ENCODE data around the gene CNTNAP2.

Gene CNTNAP2

DNA sequence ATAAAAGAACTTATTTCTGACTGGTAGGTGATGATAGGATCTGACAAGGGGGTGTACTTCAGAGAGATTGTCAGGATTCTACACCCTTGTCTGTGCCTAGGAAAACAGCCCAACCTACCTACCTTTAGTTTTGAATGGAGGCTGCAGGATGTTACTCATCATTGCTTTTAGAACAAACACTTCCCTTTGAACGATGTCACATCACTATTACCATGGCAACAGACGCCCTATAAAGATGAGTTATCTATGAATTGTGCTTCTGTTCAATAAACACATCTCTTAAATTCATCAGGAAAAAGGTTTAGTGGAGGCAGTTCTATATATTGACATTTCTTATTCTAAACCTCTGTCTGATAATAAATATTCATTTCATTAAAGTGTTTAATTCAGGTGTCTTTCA, 362.4 kb downstream of the CNTNAP2 start (continued):
- no peak for TF ChIP-seq ZNF423 (tag by site-specific recombination; IDR thresholded peaks at IDR 0.05)
- TF ChIP-seq ZNF341 (tag by site-specific recombination; IDR thresholded peaks at IDR 0.05; ENCODE audit: low read depth), result no peak
- no peak for TF ChIP-seq ZBTB21 (tag by site-specific recombination; IDR thresholded peaks at IDR 0.05)
- TF ChIP-seq KLF1 (tag by site-specific recombination; IDR thresholded peaks at IDR 0.05), result no peak

DNA sequence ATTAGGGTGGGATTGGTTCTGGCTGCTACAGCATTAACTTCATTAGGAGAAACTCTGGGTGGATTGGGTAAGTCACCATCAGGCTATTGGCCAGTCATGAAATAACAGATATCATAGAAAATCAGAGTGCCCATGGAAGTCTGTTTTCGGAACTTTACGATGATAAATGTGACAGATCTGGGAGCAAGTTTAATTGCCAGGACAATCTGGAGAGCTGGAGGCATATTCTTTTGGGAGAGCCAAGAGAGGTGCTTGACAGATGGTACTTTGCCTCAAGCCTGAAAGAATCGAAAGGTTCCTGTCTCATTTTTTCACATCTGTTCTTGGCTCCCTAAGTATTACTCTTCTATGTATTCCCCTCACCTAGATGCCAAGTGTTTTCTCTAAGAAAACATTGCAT, 369.9 kb downstream of the CNTNAP2 start:
- ChIA-PET POLR2A (no interaction called here), CTCF (no interaction called here)
- H3K9me3 ChIP-seq (ENCODE audit: control insufficient read depth, insufficient read depth, low read depth, low read length), result no peaks in the 10 kb centered on the region
- no peak overlapping the region for H3K4me3 ChIP-seq (ENCODE audit: low read depth, low read length)
- TF ChIP-seq ZSCAN23 (tag by site-specific recombination; IDR thresholded peaks at IDR 0.05), result no peak
- H3K4me1 ChIP-seq (ENCODE audit: control insufficient read depth, insufficient read depth, low read length), result no peaks in the 10 kb centered on the region
- H3K36me3 ChIP-seq (ENCODE audit: control insufficient read depth in 2 of 2, insufficient read depth in 1 of 2, low read length in 2 of 2), result no peaks in the 10 kb centered on the region
- H3K27ac ChIP-seq (ENCODE audit: extremely low read depth, low read depth, low read length), result no peak overlapping the region

DNA sequence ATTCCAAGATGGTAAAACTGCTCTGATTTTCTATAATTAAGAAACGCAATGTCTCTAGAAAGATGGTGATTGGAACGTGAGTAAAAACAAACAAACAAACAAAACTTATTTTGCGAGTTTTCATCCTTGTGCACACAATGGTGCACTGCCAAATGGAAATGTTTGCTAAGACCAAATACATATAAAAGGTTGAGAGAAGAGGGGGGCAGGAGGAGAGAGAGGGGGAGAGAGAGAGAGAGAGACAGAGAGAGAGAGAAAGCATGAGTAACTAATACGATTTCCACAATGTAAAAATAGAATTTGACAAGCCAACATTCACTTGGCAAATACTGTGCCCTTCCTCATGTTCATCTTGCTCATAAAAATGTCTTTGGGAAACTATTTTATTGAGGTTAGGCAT, 375.4 kb downstream of the CNTNAP2 start:
- no peak overlapping the region for H3K4me3 ChIP-seq (ENCODE audit: low read depth, low read length)
- H3K4me1 ChIP-seq (ENCODE audit: control insufficient read depth, insufficient read depth, low read length), result no peaks in the 10 kb centered on the region
- H3K27ac ChIP-seq (ENCODE audit: extremely low read depth, low read depth, low read length), result no peak overlapping the region
- no peaks in the 10 kb centered on the region for H3K9me3 ChIP-seq (ENCODE audit: control insufficient read depth, insufficient read depth, low read depth, low read length)
- no peaks in the 10 kb centered on the region for H3K36me3 ChIP-seq (ENCODE audit: control insufficient read depth in 2 of 2, insufficient read depth in 1 of 2, low read length in 2 of 2)
- TF ChIP-seq, protein P1, sequence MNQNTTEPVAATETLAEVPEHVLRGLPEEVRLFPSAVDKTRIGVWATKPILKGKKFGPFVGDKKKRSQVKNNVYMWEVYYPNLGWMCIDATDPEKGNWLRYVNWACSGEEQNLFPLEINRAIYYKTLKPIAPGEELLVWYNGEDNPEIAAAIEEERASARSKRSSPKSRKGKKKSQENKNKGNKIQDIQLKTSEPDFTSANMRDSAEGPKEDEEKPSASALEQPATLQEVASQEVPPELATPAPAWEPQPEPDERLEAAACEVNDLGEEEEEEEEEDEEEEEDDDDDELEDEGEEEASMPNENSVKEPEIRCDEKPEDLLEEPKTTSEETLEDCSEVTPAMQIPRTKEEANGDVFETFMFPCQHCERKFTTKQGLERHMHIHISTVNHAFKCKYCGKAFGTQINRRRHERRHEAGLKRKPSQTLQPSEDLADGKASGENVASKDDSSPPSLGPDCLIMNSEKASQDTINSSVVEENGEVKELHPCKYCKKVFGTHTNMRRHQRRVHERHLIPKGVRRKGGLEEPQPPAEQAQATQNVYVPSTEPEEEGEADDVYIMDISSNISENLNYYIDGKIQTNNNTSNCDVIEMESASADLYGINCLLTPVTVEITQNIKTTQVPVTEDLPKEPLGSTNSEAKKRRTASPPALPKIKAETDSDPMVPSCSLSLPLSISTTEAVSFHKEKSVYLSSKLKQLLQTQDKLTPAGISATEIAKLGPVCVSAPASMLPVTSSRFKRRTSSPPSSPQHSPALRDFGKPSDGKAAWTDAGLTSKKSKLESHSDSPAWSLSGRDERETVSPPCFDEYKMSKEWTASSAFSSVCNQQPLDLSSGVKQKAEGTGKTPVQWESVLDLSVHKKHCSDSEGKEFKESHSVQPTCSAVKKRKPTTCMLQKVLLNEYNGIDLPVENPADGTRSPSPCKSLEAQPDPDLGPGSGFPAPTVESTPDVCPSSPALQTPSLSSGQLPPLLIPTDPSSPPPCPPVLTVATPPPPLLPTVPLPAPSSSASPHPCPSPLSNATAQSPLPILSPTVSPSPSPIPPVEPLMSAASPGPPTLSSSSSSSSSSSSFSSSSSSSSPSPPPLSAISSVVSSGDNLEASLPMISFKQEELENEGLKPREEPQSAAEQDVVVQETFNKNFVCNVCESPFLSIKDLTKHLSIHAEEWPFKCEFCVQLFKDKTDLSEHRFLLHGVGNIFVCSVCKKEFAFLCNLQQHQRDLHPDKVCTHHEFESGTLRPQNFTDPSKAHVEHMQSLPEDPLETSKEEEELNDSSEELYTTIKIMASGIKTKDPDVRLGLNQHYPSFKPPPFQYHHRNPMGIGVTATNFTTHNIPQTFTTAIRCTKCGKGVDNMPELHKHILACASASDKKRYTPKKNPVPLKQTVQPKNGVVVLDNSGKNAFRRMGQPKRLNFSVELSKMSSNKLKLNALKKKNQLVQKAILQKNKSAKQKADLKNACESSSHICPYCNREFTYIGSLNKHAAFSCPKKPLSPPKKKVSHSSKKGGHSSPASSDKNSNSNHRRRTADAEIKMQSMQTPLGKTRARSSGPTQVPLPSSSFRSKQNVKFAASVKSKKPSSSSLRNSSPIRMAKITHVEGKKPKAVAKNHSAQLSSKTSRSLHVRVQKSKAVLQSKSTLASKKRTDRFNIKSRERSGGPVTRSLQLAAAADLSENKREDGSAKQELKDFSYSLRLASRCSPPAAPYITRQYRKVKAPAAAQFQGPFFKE (tag by site-specific recombination; IDR thresholded peaks at IDR 0.05; ENCODE audit: borderline replicate concordance), result no peak
- TF ChIP-seq ZBTB17 (tag by site-specific recombination; IDR thresholded peaks at IDR 0.05), result no peak
- TF ChIP-seq KLF8 (tag by site-specific recombination; IDR thresholded peaks at IDR 0.05), result no peak
- TF ChIP-seq ZNF214 (tag by site-specific recombination; IDR thresholded peaks at IDR 0.05; ENCODE audit: borderline replicate concordance), result no peak
- TF ChIP-seq YY1 (tag by site-specific recombination; IDR thresholded peaks at IDR 0.05), result no peak
- no peak for TF ChIP-seq ZNF133 (tag by site-specific recombination; IDR thresholded peaks at IDR 0.05)
- no peak for TF ChIP-seq ZNF561 (tag by site-specific recombination; IDR thresholded peaks at IDR 0.05; ENCODE audit: borderline replicate concordance)
- TF ChIP-seq ZNF274 (IDR thresholded peaks at IDR 0.05; ENCODE audit: low read length), result no peak
- no peak for TF ChIP-seq ZNF274 (tag by site-specific recombination; IDR thresholded peaks at IDR 0.05; ENCODE audit: borderline replicate concordance)
- no peak for TF ChIP-seq ZNF335 (tag by site-specific recombination; conservative IDR thresholded peaks at IDR 0.05)
- TF ChIP-seq WT1 (tag by site-specific recombination; IDR thresholded peaks at IDR 0.05), result no peak
- TF ChIP-seq ZNF830 (tag by site-specific recombination; IDR thresholded peaks at IDR 0.05; ENCODE audit: low read depth), result no peak
- TF ChIP-seq ZSCAN30 (tag by site-specific recombination; IDR thresholded peaks at IDR 0.05), result no peak
- TF ChIP-seq REST (tag by site-specific recombination; IDR thresholded peaks at IDR 0.05), result no peak
- TF ChIP-seq ZNF544 (tag by site-specific recombination; IDR thresholded peaks at IDR 0.05), result no peak
- POLR2A ChIA-PET, result no interaction called here
- CTCF ChIA-PET, result no interaction called here
